Measurements from ENCODE around the gene ASCL2. TPM values are rescaled to one million over a fixed set of nuclear protein-coding genes. Genes with fewer than 3 reads are reported as not detected.

Gene ASCL2
- total RNA-seq, 1 experiment from 2014 or later: 0.35 TPM

- no peak overlapping the region for H2AFZ ChIP-seq (ENCODE audit: low read length)
- Mint-ChIP-seq H3K4me1 (peaks cover 0 to 10% of the 10 kb centered on the region in 2 experiments; a peak in 3 of 4 replicates), H3K27ac (no peak overlapping the region), H3K9me3 (no peaks in the 10 kb centered on the region; a peak in 2 of 5 replicates), H3K36me3 (ENCODE audit: insufficient read depth in 1 of 3, low read depth in 3 of 3) (no peaks in the 10 kb centered on the region), H3K4me3 (no peak overlapping the region), H3K27me3 (ENCODE audit: low read depth) (peaks cover 81% of the 10 kb centered on the region)
- H3K9me3 ChIP-seq (ENCODE audit: control insufficient read depth, low read depth, low read length): no peaks in the 10 kb centered on the region
- no peak overlapping the region for H2BK5ac ChIP-seq (ENCODE audit: insufficient read length, low read length)
- H3K79me2 ChIP-seq (ENCODE audit: insufficient read depth, low read length): no peaks in the 10 kb centered on the region
- H3T11ph ChIP-seq (ENCODE audit: low read length): no peak overlapping the region
- H3K4me2 ChIP-seq (ENCODE audit: insufficient read depth, insufficient read length, low read length): no peak overlapping the region
- H2BK20ac ChIP-seq (ENCODE audit: low read depth, low read length, poor library complexity, severe bottlenecking): no peak overlapping the region
- H3K27me3 ChIP-seq (ENCODE audit: insufficient read depth, low read length): no peaks in the 10 kb centered on the region; the same call in 1 of the 2 replicates
- H2AK5ac ChIP-seq (ENCODE audit: insufficient read length, low read length): no peak overlapping the region
- DNase-seq: no peak
- H4K20me1 ChIP-seq (ENCODE audit: control insufficient read depth, insufficient read depth, insufficient read length): no peaks in the 10 kb centered on the region
- no peak overlapping the region for H2BK12ac ChIP-seq (ENCODE audit: insufficient read length, low read depth, low read length)
- no peak overlapping the region for H3K23ac ChIP-seq (ENCODE audit: insufficient read length, low read depth, low read length)
- H3K4ac ChIP-seq (ENCODE audit: low read depth, low read length): no peak overlapping the region
- TF ChIP-seq, protein P1, sequence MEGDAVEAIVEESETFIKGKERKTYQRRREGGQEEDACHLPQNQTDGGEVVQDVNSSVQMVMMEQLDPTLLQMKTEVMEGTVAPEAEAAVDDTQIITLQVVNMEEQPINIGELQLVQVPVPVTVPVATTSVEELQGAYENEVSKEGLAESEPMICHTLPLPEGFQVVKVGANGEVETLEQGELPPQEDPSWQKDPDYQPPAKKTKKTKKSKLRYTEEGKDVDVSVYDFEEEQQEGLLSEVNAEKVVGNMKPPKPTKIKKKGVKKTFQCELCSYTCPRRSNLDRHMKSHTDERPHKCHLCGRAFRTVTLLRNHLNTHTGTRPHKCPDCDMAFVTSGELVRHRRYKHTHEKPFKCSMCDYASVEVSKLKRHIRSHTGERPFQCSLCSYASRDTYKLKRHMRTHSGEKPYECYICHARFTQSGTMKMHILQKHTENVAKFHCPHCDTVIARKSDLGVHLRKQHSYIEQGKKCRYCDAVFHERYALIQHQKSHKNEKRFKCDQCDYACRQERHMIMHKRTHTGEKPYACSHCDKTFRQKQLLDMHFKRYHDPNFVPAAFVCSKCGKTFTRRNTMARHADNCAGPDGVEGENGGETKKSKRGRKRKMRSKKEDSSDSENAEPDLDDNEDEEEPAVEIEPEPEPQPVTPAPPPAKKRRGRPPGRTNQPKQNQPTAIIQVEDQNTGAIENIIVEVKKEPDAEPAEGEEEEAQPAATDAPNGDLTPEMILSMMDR (conservative IDR thresholded peaks at IDR 0.05): no peak
- H3K56ac ChIP-seq (ENCODE audit: insufficient read length, low read depth, low read length): no peak overlapping the region
- H2BK15ac ChIP-seq (ENCODE audit: low read depth, low read length): no peak overlapping the region
- H3K14ac ChIP-seq (ENCODE audit: insufficient read depth, low read length): no peak overlapping the region; the same call in 1 of the 2 replicates
- H3K23me2 ChIP-seq (ENCODE audit: insufficient read length, low read depth, low read length, poor library complexity, severe bottlenecking): no peaks in the 10 kb centered on the region
- no peaks in the 10 kb centered on the region for H3K79me1 ChIP-seq (ENCODE audit: insufficient read depth, low read depth, low read length, poor library complexity, severe bottlenecking)
- no peak overlapping the region for H3K9ac ChIP-seq (ENCODE audit: extremely low read depth, insufficient read length, low read length)
- H4K91ac ChIP-seq (ENCODE audit: insufficient read length, low read depth, low read length): no peak overlapping the region
- H3K4me1 ChIP-seq (ENCODE audit: insufficient read depth, low read length): no peaks in the 10 kb centered on the region
- no CpG with 5 or more reads among the region's 6 CpGs for WGBS (ENCODE audit: extremely low coverage, insufficient read length, low lambda C conversion rate)
- no peak overlapping the region for H4K8ac ChIP-seq (replicated peaks; ENCODE audit: insufficient read length, low read depth, low read length)
- no peak overlapping the region for H4K5ac ChIP-seq (ENCODE audit: insufficient read length, low read depth, low read length)
- H3K27ac ChIP-seq (ENCODE audit: insufficient read length, low read depth, low read length): no peak overlapping the region
- H2BK120ac ChIP-seq (ENCODE audit: low read depth, low read length, poor library complexity, severe bottlenecking): no peak overlapping the region
- H3K18ac ChIP-seq (ENCODE audit: insufficient read length, low read depth, low read length): no peak overlapping the region
These were observed 19.0 kb upstream of the ASCL2 start for GRCh38 chr11:2289350-2289749.

Measured in H9 (cell line).